Activated T-helper 17 cell treated with anti-CD3 and anti-CD28 coated beads, Interleukin-2, amount 50 U/mL, for 72 hours (primary cell): Measurements from ENCODE around the gene MTO1. TPM values are rescaled to one million over a fixed set of nuclear protein-coding genes. Genes with fewer than 3 reads are reported as not detected.
"Not testable (repeated sequence)": the region's sequence is repeated elsewhere in the genome, so short reads cannot be mapped to it uniquely, and the experiment has no call there.

Experiments used
- ATAC-seq: fragments of 150-1000 bp; cut with Tn5 transposase; replicated peaks from 2 replicates; pipeline ENCODE4 v1.10.0; 2021; ENCODE audit warnings: mild to moderate bottlenecking, moderate library complexity
- H3K27ac Mint-ChIP-seq: one replicate; pipeline ENCODE4 v1.8.0; 2022; ENCODE audit warnings: mixed read lengths
- H3K27me3 Mint-ChIP-seq: one replicate; pipeline ENCODE4 v1.8.0; 2022; ENCODE audit warnings: mixed read lengths
- H3K36me3 Mint-ChIP-seq: one replicate; pipeline ENCODE4 v1.8.0; 2022; ENCODE audit warnings: low read depth, mild to moderate bottlenecking, mixed read lengths
- H3K4me1 Mint-ChIP-seq: one replicate; pipeline ENCODE4 v1.8.0; 2022; ENCODE audit warnings: mixed read lengths
- H3K4me3 Mint-ChIP-seq: one replicate; pipeline ENCODE4 v1.8.0; 2022; ENCODE audit warnings: mild to moderate bottlenecking, mixed read lengths
- H3K9me3 Mint-ChIP-seq: one replicate; pipeline ENCODE4 v1.8.0; 2022; ENCODE audit warnings: mixed read lengths
- total RNA-seq, 2 donors: library from RNA; stranded (reverse); gene quantifications; one replicate each; pipeline ENCODE4 v1.2.3, GENCODE V29; 2022

The MTO1 gene
- total RNA-seq, 2 donors from 2014 or later = 46.8 to 57.7 TPM

GRCh38 chr6:73514746-73515110 lies 53.2 kb downstream of the MTO1 start:
- Mint-ChIP-seq H3K4me3 (peak overlapping the region; percentile 99), H3K36me3 (peaks cover 55% of the 10 kb centered on the region), H3K9me3 (no peaks in the 10 kb centered on the region), H3K27me3 (no peaks in the 10 kb centered on the region), H3K27ac (peak overlapping the region; percentile 88), H3K4me1 (peaks cover 19% of the 10 kb centered on the region)
- ATAC-seq = no peak

DNA sequence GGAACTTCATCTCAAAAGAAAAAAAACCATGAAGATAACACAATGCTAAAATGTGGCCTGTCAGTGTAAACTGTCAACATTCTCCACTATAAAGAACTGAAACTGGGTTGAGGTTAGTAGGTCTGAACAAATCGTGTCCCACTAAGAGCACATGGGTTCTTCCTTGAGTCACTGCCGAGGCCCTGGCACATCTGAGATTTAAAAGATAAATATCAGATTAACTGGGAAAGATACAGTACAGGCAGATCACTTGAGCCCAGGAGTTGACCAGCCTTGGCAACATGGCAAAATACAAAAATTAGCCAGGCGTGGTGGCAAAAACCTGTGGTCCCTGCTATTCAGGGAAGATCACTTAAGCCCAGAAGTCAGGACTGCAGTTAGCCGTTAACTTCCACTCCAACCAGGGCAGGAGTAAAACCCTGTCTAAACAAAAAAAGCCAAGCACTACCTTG lies 53.7 kb downstream of the MTO1 start:
- peak; percentile 55 for ATAC-seq
- peaks cover 60% of the 10 kb centered on the region for H3K36me3 Mint-ChIP-seq
- H3K4me1 Mint-ChIP-seq = peaks cover 19% of the 10 kb centered on the region
- H3K27me3 Mint-ChIP-seq = no peaks in the 10 kb centered on the region
- H3K4me3 Mint-ChIP-seq = peak overlapping the region; percentile 99
- no peaks in the 10 kb centered on the region for H3K9me3 Mint-ChIP-seq
- peak overlapping the region; percentile 88 for H3K27ac Mint-ChIP-seq

- Mint-ChIP-seq H3K9me3 (no peaks in the 10 kb centered on the region), H3K27ac (peak overlapping the region; percentile 88), H3K36me3 (peaks cover 74% of the 10 kb centered on the region), H3K4me1 (peaks cover 21% of the 10 kb centered on the region), H3K27me3 (no peaks in the 10 kb centered on the region), H3K4me3 (peak overlapping the region; percentile 99)
- no peak for ATAC-seq
Measured at GRCh38 chr6:73516514-73517489, 55.3 kb downstream of the MTO1 start.

DNA sequence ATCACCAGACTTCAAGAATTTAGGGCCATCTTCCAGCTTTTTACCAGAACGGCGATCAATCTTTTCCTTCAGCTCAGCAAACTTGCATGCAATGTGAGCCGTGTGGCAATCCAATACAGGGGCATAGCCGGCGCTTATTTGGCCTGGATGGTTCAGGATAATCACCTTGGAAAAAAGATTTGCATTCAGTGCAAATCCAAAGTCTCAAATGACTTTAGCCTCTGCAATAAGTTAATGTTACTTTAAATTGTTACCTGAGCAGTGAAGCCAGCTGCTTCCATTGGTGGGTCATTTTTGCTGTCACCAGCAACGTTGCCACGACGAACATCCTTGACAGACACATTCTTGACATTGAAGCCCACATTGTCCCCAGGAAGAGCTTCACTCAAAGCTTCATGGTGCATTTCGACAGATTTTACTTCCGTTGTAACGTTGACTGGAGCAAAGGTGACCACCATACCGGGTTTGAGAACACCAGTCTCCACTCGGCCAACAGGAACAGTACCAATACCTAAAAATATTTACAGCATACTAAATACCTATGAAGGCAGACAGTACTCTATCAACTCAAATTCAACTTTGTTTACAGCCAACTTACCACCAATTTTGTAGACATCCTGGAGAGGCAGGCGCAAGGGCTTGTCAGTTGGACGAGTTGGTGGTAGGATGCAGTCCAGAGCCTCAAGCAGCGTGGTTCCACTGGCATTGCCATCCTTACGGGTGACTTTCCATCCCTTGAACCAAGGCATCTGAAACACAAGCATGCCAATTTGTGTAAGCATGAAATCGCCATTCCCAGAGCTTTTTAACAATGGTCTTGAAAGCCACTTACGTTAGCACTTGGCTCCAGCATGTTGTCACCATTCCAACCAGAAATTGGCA lies 56.8 kb downstream of the MTO1 start:
- not testable (repeated sequence) for ATAC-seq, H3K9me3 Mint-ChIP-seq, H3K27me3 Mint-ChIP-seq
- H3K4me3 Mint-ChIP-seq = peak overlapping the region; percentile 99
- peak overlapping the region; percentile 100 for H3K27ac Mint-ChIP-seq
- H3K36me3 Mint-ChIP-seq = peaks cover 78% of the 10 kb centered on the region
- H3K4me1 Mint-ChIP-seq = peaks cover 23% of the 10 kb centered on the region

- Mint-ChIP-seq H3K4me3 (peak overlapping the region; percentile 99), H3K27ac (peak overlapping the region; percentile 100), H3K36me3 (peaks cover 78% of the 10 kb centered on the region), H3K4me1 (peaks cover 23% of the 10 kb centered on the region)
- H3K9me3 Mint-ChIP-seq, H3K27me3 Mint-ChIP-seq, ATAC-seq: not testable (repeated sequence)
Measured at GRCh38 chr6:73518982-73519881, 57.7 kb downstream of the MTO1 start.

- no peaks in the 10 kb centered on the region for H3K27me3 Mint-ChIP-seq
- no peaks in the 10 kb centered on the region for H3K9me3 Mint-ChIP-seq
- H3K4me3 Mint-ChIP-seq = peak overlapping the region; percentile 99
- ATAC-seq = peak; percentile 36
- H3K27ac Mint-ChIP-seq = peak overlapping the region; percentile 100
- peaks cover 70% of the 10 kb centered on the region for H3K36me3 Mint-ChIP-seq
- peaks cover 19% of the 10 kb centered on the region for H3K4me1 Mint-ChIP-seq
Measured at GRCh38 chr6:73519926-73520687, 58.6 kb downstream of the MTO1 start.

GRCh38 chr6:73520688-73521350 lies 59.3 kb downstream of the MTO1 start, which contains the start of gene EEF1A1:
TSS of gene EEF1A1 (minus strand) at chr6:73521032. CDS start at chr6:73520026, 1,006 bp downstream.
- Mint-ChIP-seq H3K27ac (peak within 1 kb of the TSS; percentile 100), H3K4me1 (peaks cover 15% of the 10 kb centered on the region), H3K27me3 (no peaks in the 10 kb centered on the region), H3K4me3 (peak within 1 kb of the TSS; percentile 99), H3K36me3 (peaks cover 62% of the 10 kb centered on the region), H3K9me3 (no peaks in the 10 kb centered on the region)
- ATAC-seq = peak; percentile 75

GRCh38 chr6:73521351-73521985 lies 59.9 kb downstream of the MTO1 start:
- peaks cover 9% of the 10 kb centered on the region for H3K4me1 Mint-ChIP-seq
- peak overlapping the region; percentile 99 for H3K4me3 Mint-ChIP-seq
- peak; percentile 39 for ATAC-seq
- peaks cover 56% of the 10 kb centered on the region for H3K36me3 Mint-ChIP-seq
- no peaks in the 10 kb centered on the region for H3K9me3 Mint-ChIP-seq
- no peaks in the 10 kb centered on the region for H3K27me3 Mint-ChIP-seq
- H3K27ac Mint-ChIP-seq = peak overlapping the region; percentile 100

GRCh38 chr6:73523434-73524123 lies 62.0 kb downstream of the MTO1 start:
- peaks cover 35% of the 10 kb centered on the region for H3K36me3 Mint-ChIP-seq
- peak overlapping the region; percentile 100 for H3K27ac Mint-ChIP-seq
- peaks cover 4% of the 10 kb centered on the region for H3K4me1 Mint-ChIP-seq
- ATAC-seq = peak; percentile 47
- no peaks in the 10 kb centered on the region for H3K27me3 Mint-ChIP-seq
- H3K4me3 Mint-ChIP-seq = peak overlapping the region; percentile 99
- no peaks in the 10 kb centered on the region for H3K9me3 Mint-ChIP-seq

DNA sequence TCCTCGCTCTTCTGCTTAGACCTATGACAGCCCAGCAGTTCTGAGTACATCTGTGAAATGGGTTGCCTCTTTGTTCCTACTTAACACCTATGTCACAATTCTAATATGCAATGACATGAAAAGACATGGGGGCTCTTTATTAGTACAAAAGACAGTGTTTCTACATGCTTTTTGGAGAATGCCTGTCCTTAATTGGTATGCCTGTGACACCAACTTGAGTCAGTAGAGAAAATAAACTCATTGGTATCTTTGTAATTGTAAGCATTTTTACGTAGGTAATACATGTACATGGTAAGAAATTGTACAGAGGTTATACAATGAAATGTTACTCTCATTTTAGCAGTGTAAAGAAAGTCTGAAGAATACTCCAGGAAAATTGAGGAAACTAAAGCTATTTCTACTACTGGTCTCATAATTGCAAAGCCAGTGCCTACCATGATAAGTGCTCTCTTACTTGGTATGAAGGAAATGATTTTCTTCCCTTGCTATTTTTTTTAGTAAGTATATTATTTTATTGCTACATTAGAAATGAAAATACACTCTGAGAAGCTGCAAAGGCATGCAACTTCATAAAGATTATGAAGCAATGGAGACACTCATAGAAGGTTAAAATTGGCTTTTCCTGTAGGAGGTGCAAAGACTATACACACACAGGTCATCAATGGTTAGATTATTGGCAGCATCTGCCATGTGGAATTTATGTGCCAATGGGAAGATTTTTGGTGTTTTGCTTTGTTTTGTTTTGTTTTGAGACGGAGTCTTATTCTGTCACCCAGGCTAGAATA lies 64.2 kb downstream of the MTO1 start:
- Mint-ChIP-seq H3K9me3 (no peaks in the 10 kb centered on the region), H3K27ac (no peak overlapping the region), H3K4me1 (peaks cover 4% of the 10 kb centered on the region), H3K4me3 (no peak overlapping the region), H3K27me3 (no peaks in the 10 kb centered on the region), H3K36me3 (peaks cover 13% of the 10 kb centered on the region)
- ATAC-seq = no peak

GRCh38 chr6:73528897-73529296 lies 67.4 kb downstream of the MTO1 start:
- ATAC-seq = no peak
- H3K4me3 Mint-ChIP-seq = no peak overlapping the region
- H3K27me3 Mint-ChIP-seq = no peaks in the 10 kb centered on the region
- H3K27ac Mint-ChIP-seq = no peak overlapping the region
- no peaks in the 10 kb centered on the region for H3K9me3 Mint-ChIP-seq
- H3K36me3 Mint-ChIP-seq = no peaks in the 10 kb centered on the region
- H3K4me1 Mint-ChIP-seq = no peaks in the 10 kb centered on the region
